Activated T-cell treated with anti-CD3 and anti-CD28 coated beads, Interleukin-2, amount 50 U/mL, for 24 hours (primary cell): ENCODE measurements around the gene HSD17B8.

Source experiments
- DNase-seq: peaks from one replicate; pipeline ENCODE4 v3.0.0-alpha.2; 2020
- H3K27ac Mint-ChIP-seq: 2 replicates; pipeline ENCODE4 v1.8.0; 2020; ENCODE audit warnings: mild to moderate bottlenecking, mixed read lengths
- H3K27me3 Mint-ChIP-seq: 2 replicates; pipeline ENCODE4 v1.8.0; 2020; ENCODE audit warnings: mixed read lengths
- H3K36me3 Mint-ChIP-seq: 2 replicates; pipeline ENCODE4 v1.8.0; 2020; ENCODE audit warnings: low read depth, mixed read lengths
- H3K4me1 Mint-ChIP-seq: 2 replicates; pipeline ENCODE4 v1.8.0; 2020; ENCODE audit warnings: low read depth, mixed read lengths
- H3K4me3 Mint-ChIP-seq: 2 replicates; pipeline ENCODE4 v1.8.0; 2020; ENCODE audit warnings: mild to moderate bottlenecking, moderate library complexity, mixed read lengths
- H3K9me3 Mint-ChIP-seq: 2 replicates; pipeline ENCODE4 v1.8.0; 2020; ENCODE audit warnings: mixed read lengths

Gene HSD17B8

GRCh38 chr6:33204415-33205190 is at the start of gene HSD17B8:
Gene HSD17B8, plus strand, starts transcription at chr6:33204655. Its CDS starts 14 bp downstream, at chr6:33204669.
- peaks cover 68% of the 10 kb centered on the region for H3K36me3 Mint-ChIP-seq
- H3K27ac Mint-ChIP-seq = peak within 1 kb of the TSS; percentile 99
- H3K4me1 Mint-ChIP-seq = peaks cover 66% of the 10 kb centered on the region
- no peaks in the 10 kb centered on the region for H3K9me3 Mint-ChIP-seq
- peak within 1 kb of the TSS; percentile 83 for H3K4me3 Mint-ChIP-seq
- H3K27me3 Mint-ChIP-seq = no peaks in the 10 kb centered on the region
- peak; percentile 94 for DNase-seq

- Mint-ChIP-seq H3K9me3 (peaks cover 9% of the 10 kb centered on the region), H3K4me3 (no peak overlapping the region), H3K27ac (no peak overlapping the region), H3K36me3 (no peaks in the 10 kb centered on the region), H3K27me3 (peaks cover 5% of the 10 kb centered on the region), H3K4me1 (peaks cover 7% of the 10 kb centered on the region)
- DNase-seq = no peak
These were observed 47.9 kb upstream of the HSD17B8 start for GRCh38 chr6:33156561-33156960.

- peaks cover 5% of the 10 kb centered on the region for H3K27me3 Mint-ChIP-seq
- peaks cover 6% of the 10 kb centered on the region for H3K9me3 Mint-ChIP-seq
- no peak overlapping the region for H3K4me3 Mint-ChIP-seq
These were observed 47.5 kb upstream of the HSD17B8 start for GRCh38 chr6:33156964-33157363.

GRCh38 chr6:33160096-33160495 is 44.4 kb upstream of the HSD17B8 start:
- H3K27ac Mint-ChIP-seq = no peak overlapping the region

More at GRCh38 chr6:33156964-33157363, 47.5 kb upstream of the HSD17B8 start:
- peaks cover 11% of the 10 kb centered on the region for H3K4me1 Mint-ChIP-seq
- no peak overlapping the region for H3K27ac Mint-ChIP-seq
- H3K36me3 Mint-ChIP-seq = no peaks in the 10 kb centered on the region
- no peak for DNase-seq

GRCh38 chr6:33160728-33161344 is 43.6 kb upstream of the HSD17B8 start:
- Mint-ChIP-seq H3K9me3 (no peaks in the 10 kb centered on the region), H3K27me3 (peaks cover 2% of the 10 kb centered on the region), H3K27ac (no peak overlapping the region), H3K4me1 (peaks cover 13% of the 10 kb centered on the region), H3K36me3 (no peaks in the 10 kb centered on the region), H3K4me3 (peak overlapping the region; percentile 79)
- no peak for DNase-seq

More at GRCh38 chr6:33160096-33160495, 44.4 kb upstream of the HSD17B8 start:
- no peak overlapping the region for H3K4me3 Mint-ChIP-seq
- H3K4me1 Mint-ChIP-seq = peaks cover 13% of the 10 kb centered on the region
- peaks cover 2% of the 10 kb centered on the region for H3K27me3 Mint-ChIP-seq
- DNase-seq = no peak
- H3K36me3 Mint-ChIP-seq = no peaks in the 10 kb centered on the region
- H3K9me3 Mint-ChIP-seq = no peaks in the 10 kb centered on the region

GRCh38 chr6:33161354-33162331 is 42.8 kb upstream of the HSD17B8 start:
- H3K36me3 Mint-ChIP-seq = no peaks in the 10 kb centered on the region
- H3K27ac Mint-ChIP-seq = peak overlapping the region; percentile 89
- peaks cover 1% of the 10 kb centered on the region for H3K27me3 Mint-ChIP-seq
- no peaks in the 10 kb centered on the region for H3K9me3 Mint-ChIP-seq
- peak overlapping the region; percentile 79 for H3K4me3 Mint-ChIP-seq
- peaks cover 13% of the 10 kb centered on the region for H3K4me1 Mint-ChIP-seq
- DNase-seq = peak; percentile 91

GRCh38 chr6:33163540-33163939 is 40.9 kb upstream of the HSD17B8 start:
- no peaks in the 10 kb centered on the region for H3K9me3 Mint-ChIP-seq
- H3K36me3 Mint-ChIP-seq = no peaks in the 10 kb centered on the region
- H3K27me3 Mint-ChIP-seq = no peaks in the 10 kb centered on the region
- no peak overlapping the region for H3K4me3 Mint-ChIP-seq
- H3K27ac Mint-ChIP-seq = no peak overlapping the region
- no peak for DNase-seq
- peaks cover 13% of the 10 kb centered on the region for H3K4me1 Mint-ChIP-seq

- DNase-seq = no peak
- H3K27me3 Mint-ChIP-seq = no peaks in the 10 kb centered on the region
- H3K36me3 Mint-ChIP-seq = no peaks in the 10 kb centered on the region
- H3K4me1 Mint-ChIP-seq = peaks cover 13% of the 10 kb centered on the region
- no peaks in the 10 kb centered on the region for H3K9me3 Mint-ChIP-seq
- no peak overlapping the region for H3K4me3 Mint-ChIP-seq
- no peak overlapping the region for H3K27ac Mint-ChIP-seq
These were observed 40.3 kb upstream of the HSD17B8 start for GRCh38 chr6:33164176-33164575.

- H3K4me3 Mint-ChIP-seq = no peak overlapping the region
These were observed 39.6 kb upstream of the HSD17B8 start for GRCh38 chr6:33164665-33165373.

GRCh38 chr6:33165581-33166258 is 38.7 kb upstream of the HSD17B8 start:
- no peaks in the 10 kb centered on the region for H3K9me3 Mint-ChIP-seq
- H3K4me1 Mint-ChIP-seq = peaks cover 13% of the 10 kb centered on the region
- H3K27me3 Mint-ChIP-seq = no peaks in the 10 kb centered on the region
- H3K4me3 Mint-ChIP-seq = no peak overlapping the region
- no peak for DNase-seq
- no peaks in the 10 kb centered on the region for H3K36me3 Mint-ChIP-seq
- no peak overlapping the region for H3K27ac Mint-ChIP-seq

More at GRCh38 chr6:33164665-33165373, 39.6 kb upstream of the HSD17B8 start:
- no peaks in the 10 kb centered on the region for H3K36me3 Mint-ChIP-seq
- peaks cover 13% of the 10 kb centered on the region for H3K4me1 Mint-ChIP-seq
- H3K27me3 Mint-ChIP-seq = no peaks in the 10 kb centered on the region
- no peak overlapping the region for H3K27ac Mint-ChIP-seq
- no peaks in the 10 kb centered on the region for H3K9me3 Mint-ChIP-seq
- DNase-seq = no peak

- Mint-ChIP-seq H3K36me3 (no peaks in the 10 kb centered on the region), H3K27ac (no peak overlapping the region), H3K9me3 (no peaks in the 10 kb centered on the region), H3K4me1 (peaks cover 8% of the 10 kb centered on the region), H3K4me3 (no peak overlapping the region), H3K27me3 (no peaks in the 10 kb centered on the region)
- no peak for DNase-seq
These were observed 38.1 kb upstream of the HSD17B8 start for GRCh38 chr6:33166363-33166762.

- H3K9me3 Mint-ChIP-seq = no peaks in the 10 kb centered on the region
- H3K36me3 Mint-ChIP-seq = no peaks in the 10 kb centered on the region
- peaks cover 3% of the 10 kb centered on the region for H3K4me1 Mint-ChIP-seq
- H3K27me3 Mint-ChIP-seq = no peaks in the 10 kb centered on the region
- DNase-seq = no peak
- H3K4me3 Mint-ChIP-seq = no peak overlapping the region
- no peak overlapping the region for H3K27ac Mint-ChIP-seq
These were observed 37.6 kb upstream of the HSD17B8 start for GRCh38 chr6:33166811-33167210.

- H3K27me3 Mint-ChIP-seq = peaks cover 1% of the 10 kb centered on the region
These were observed 36.8 kb upstream of the HSD17B8 start for GRCh38 chr6:33167374-33168283.

More at GRCh38 chr6:33167374-33168283, 36.8 kb upstream of the HSD17B8 start:
- Mint-ChIP-seq H3K9me3 (no peaks in the 10 kb centered on the region), H3K4me1 (no peaks in the 10 kb centered on the region), H3K27ac (no peak overlapping the region), H3K4me3 (no peak overlapping the region), H3K36me3 (no peaks in the 10 kb centered on the region)
- no peak for DNase-seq
